GM18502 (cell line): ENCODE data around the gene RPS19.
A peak's percentile ranks its signal among the peaks of the same experiment; 100 is the strongest.

Experiments
- ATAC-seq: cut with Tn5 transposase; IDR thresholded peaks from one replicate; pipeline ENCODE4 v1.9.1; 2021; ENCODE audit warnings: mild to moderate bottlenecking; ENCODE audit not compliant: unreplicated experiment, poor library complexity

Gene RPS19

GRCh38 chr19:41859618-41860418, at the start of gene RPS19:
TSS of gene RPS19 (plus strand) at chr19:41860255. CDS start at chr19:41860775, 520 bp downstream.
- ATAC-seq: peak; percentile 77

GRCh38 chr19:41810301-41810700, 49.8 kb upstream of the RPS19 start:
- ATAC-seq: no peak

- ATAC-seq: no peak
Measured at GRCh38 chr19:41811036-41811435, 49.0 kb upstream of the RPS19 start.

- no peak for ATAC-seq
Measured at GRCh38 chr19:41811981-41812380, 48.1 kb upstream of the RPS19 start.

- ATAC-seq: no peak
Measured at GRCh38 chr19:41813911-41814310, 46.1 kb upstream of the RPS19 start.

GRCh38 chr19:41815301-41815700, 44.8 kb upstream of the RPS19 start:
- no peak for ATAC-seq

- no peak for ATAC-seq
Measured at GRCh38 chr19:41816761-41817160, 43.3 kb upstream of the RPS19 start.

- no peak for ATAC-seq
Measured at GRCh38 chr19:41821003-41821735, 38.9 kb upstream of the RPS19 start.

GRCh38 chr19:41837981-41838708, 21.9 kb upstream of the RPS19 start:
- no peak for ATAC-seq

GRCh38 chr19:41839211-41839610, 20.8 kb upstream of the RPS19 start:
- ATAC-seq: no peak

GRCh38 chr19:41843371-41843770, 16.7 kb upstream of the RPS19 start:
- no peak for ATAC-seq

GRCh38 chr19:41844601-41845000, 15.5 kb upstream of the RPS19 start, which contains the start of gene LYPD4:
TSS of gene LYPD4 (minus strand) at chr19:41844683. CDS start at chr19:41839285, 5,398 bp downstream.
- no peak for ATAC-seq

- ATAC-seq: no peak
Measured at GRCh38 chr19:41845001-41845050, 15.2 kb upstream of the RPS19 start, which contains the start of gene DMRTC2. TSS of gene DMRTC2 (plus strand) at chr19:41845042. CDS start at chr19:41847429, 2,387 bp downstream.

- no peak for ATAC-seq
Measured at GRCh38 chr19:41845051-41845590, 14.9 kb upstream of the RPS19 start.

GRCh38 chr19:41847351-41848105, 12.5 kb upstream of the RPS19 start:
- no peak for ATAC-seq

GRCh38 chr19:41848666-41849065, 11.4 kb upstream of the RPS19 start:
- no peak for ATAC-seq

- no peak for ATAC-seq
Measured at GRCh38 chr19:41849067-41849466, 11.0 kb upstream of the RPS19 start.

- no peak for ATAC-seq
Measured at GRCh38 chr19:41850381-41850780, 9.7 kb upstream of the RPS19 start.

- no peak for ATAC-seq
Measured at GRCh38 chr19:41851456-41851855, 8.6 kb upstream of the RPS19 start.

GRCh38 chr19:41853344-41853743, 6.7 kb upstream of the RPS19 start:
- no peak for ATAC-seq
